ENCODE results near the gene SLC22A15. TPM values are rescaled to one million over a fixed set of nuclear protein-coding genes. Genes with fewer than 3 reads are reported as not detected.
A peak's percentile ranks its signal among the peaks of the same experiment; 100 is the strongest.

Gene SLC22A15
- total RNA-seq = 10 to 100 TPM in 1 of 2 donors, 1 to 10 TPM in 1; 7.3 to 11.9 TPM

DNA sequence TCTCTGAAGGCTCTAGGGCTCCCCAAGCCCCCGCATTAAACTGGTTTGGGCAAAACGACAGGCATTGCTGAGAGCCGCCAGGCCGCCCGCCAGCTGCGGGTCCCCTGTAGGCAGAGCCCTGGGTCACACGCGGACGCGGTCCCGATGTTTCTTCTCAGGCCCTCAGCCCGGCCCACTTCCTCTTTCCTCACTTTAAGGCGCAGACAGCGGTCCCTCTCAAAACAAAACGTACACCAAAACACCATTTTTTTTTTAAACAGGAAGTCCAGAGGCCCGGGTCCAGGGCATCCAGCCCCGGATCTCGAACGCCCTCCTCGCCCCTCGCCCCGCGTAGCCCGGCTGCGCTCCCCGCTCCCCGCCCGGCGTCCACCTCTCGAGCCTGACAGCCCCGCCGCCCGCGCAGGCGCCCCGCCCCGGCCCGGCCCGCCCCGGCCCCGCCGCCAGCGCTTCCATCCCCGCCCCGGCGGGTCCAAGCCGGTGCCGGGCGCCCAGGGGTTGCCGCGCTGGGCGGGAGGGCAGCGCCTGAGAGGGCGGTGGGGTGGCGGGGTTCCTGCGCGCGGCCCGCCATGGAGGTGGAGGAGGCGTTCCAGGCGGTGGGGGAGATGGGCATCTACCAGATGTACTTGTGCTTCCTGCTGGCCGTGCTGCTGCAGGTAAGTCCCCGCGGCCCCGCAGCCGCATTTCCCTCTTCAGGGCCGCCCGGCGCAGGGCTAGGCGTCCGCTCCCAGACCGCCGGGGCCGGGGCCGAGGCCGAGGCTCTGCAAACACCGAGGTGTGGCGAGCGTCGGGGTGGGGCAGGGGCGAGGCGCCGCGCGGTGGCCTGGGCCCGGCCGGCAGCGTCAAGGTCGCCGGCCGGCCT, at the start of gene SLC22A15:
SLC22A15 (plus strand) TSS at position 452 of the 859 bp plus-strand sequence; CDS start at position 567, 115 bp downstream.
- peak; percentile 27 for DNase-seq (ENCODE audit: low spot score)
- peak within 1 kb of the TSS; percentile 68 to 75 for H3K27ac ChIP-seq
- H3K27me3 ChIP-seq (replicated peaks; ENCODE audit: insufficient read depth) = no peaks in the 10 kb centered on the region

DNA sequence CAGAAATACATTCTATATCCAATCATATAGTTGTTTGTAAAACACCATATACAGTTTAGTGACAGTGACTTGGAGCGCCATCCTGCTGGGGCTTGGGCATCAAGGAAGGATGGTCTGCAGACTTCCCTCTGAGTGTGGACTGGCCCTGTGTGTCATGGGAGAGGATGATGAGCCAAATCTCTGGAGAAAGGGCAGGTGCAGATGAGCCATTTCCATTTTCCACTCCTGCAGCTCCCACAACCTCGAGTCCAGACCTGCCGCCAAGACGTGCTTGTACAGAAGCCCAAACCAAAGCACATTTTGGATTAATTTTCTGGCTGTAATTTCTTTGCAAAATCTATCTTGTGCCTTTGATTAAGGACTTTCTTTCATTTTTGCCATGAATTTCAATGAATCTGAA, 48.3 kb upstream of the SLC22A15 start:
- ATAC-seq (ENCODE audit: insufficient number of reproducible peaks, low FRiP score, low read depth) = no peak
- TF ChIP-seq CTCF (IDR thresholded peaks at IDR 0.05) = no peak

More for the DNA sequence above, at the start of gene SLC22A15:
- Histone ChIP-seq H3K4me1 (ENCODE audit: control insufficient read depth in 1 of 2, low read depth in 2 of 2) (peaks cover 9 to 18% of the 10 kb centered on the region in 2 donors), H3K9me3 (no peaks in the 10 kb centered on the region), H3K4me3 (peak within 1 kb of the TSS; percentile 80), H3K36me3 (no peaks in the 10 kb centered on the region)
- TF ChIP-seq CTCF (IDR thresholded peaks at IDR 0.05) = no peak
- peak; percentile 25 for ATAC-seq (ENCODE audit: insufficient number of reproducible peaks, low FRiP score, low read depth)

GRCh38 chr1:115929881-115930280, 46.4 kb upstream of the SLC22A15 start:
- H3K27me3 ChIP-seq (replicated peaks; ENCODE audit: insufficient read depth) = no peaks in the 10 kb centered on the region
- H3K27ac ChIP-seq = no peak overlapping the region
- no peaks in the 10 kb centered on the region for H3K9me3 ChIP-seq
- no peak for DNase-seq (ENCODE audit: low spot score)
- H3K4me3 ChIP-seq = no peak overlapping the region
- no peaks in the 10 kb centered on the region for H3K4me1 ChIP-seq (ENCODE audit: control insufficient read depth in 1 of 2, low read depth in 2 of 2)
- H3K36me3 ChIP-seq = no peaks in the 10 kb centered on the region
- no peak for ATAC-seq (ENCODE audit: insufficient number of reproducible peaks, low FRiP score, low read depth)
- no peak for TF ChIP-seq CTCF (IDR thresholded peaks at IDR 0.05)

More for the DNA sequence above, 48.3 kb upstream of the SLC22A15 start:
- DNase-seq (ENCODE audit: low spot score) = no peak
- Histone ChIP-seq H3K36me3 (no peaks in the 10 kb centered on the region), H3K4me1 (ENCODE audit: control insufficient read depth in 1 of 2, low read depth in 2 of 2) (no peaks in the 10 kb centered on the region), H3K9me3 (no peaks in the 10 kb centered on the region), H3K27me3 (replicated peaks; ENCODE audit: insufficient read depth) (no peaks in the 10 kb centered on the region), H3K4me3 (no peak overlapping the region), H3K27ac (no peak overlapping the region)

DNA sequence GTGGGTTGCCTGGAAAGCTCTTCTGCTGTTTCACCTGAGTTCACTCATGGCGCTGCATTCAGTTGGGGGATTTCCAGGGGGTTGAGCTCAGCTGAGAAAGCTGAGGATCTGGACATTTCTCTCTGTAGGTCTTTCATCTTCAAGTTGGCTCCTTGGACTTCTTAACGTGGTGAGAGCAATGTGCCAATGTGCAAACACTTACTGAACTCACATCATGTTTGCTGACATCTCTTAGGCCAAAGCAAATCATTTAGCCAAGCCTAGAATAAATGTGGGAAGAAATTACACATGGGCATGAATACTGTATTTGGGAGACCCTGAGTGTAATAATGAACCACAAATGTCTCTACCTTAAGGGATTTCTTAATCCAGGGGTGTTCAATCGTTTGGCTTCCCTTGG, 42.7 kb upstream of the SLC22A15 start:
- ATAC-seq (ENCODE audit: insufficient number of reproducible peaks, low FRiP score, low read depth) = no peak
- TF ChIP-seq CTCF (IDR thresholded peaks at IDR 0.05) = no peak

GRCh38 chr1:115939455-115939854, 36.9 kb upstream of the SLC22A15 start:
- no peak for TF ChIP-seq CTCF (IDR thresholded peaks at IDR 0.05)
- Histone ChIP-seq H3K9me3 (no peaks in the 10 kb centered on the region), H3K4me1 (ENCODE audit: control insufficient read depth in 1 of 2, low read depth in 2 of 2) (no peaks in the 10 kb centered on the region), H3K4me3 (no peak overlapping the region), H3K27ac (no peak overlapping the region), H3K27me3 (replicated peaks; ENCODE audit: insufficient read depth) (no peaks in the 10 kb centered on the region), H3K36me3 (no peaks in the 10 kb centered on the region)
- DNase-seq (ENCODE audit: low spot score) = no peak
- no peak for ATAC-seq (ENCODE audit: insufficient number of reproducible peaks, low FRiP score, low read depth)

More for the DNA sequence above, 42.7 kb upstream of the SLC22A15 start:
- Histone ChIP-seq H3K4me3 (no peak overlapping the region), H3K27me3 (replicated peaks; ENCODE audit: insufficient read depth) (no peaks in the 10 kb centered on the region), H3K36me3 (no peaks in the 10 kb centered on the region), H3K27ac (no peak overlapping the region), H3K9me3 (no peaks in the 10 kb centered on the region), H3K4me1 (ENCODE audit: control insufficient read depth in 1 of 2, low read depth in 2 of 2) (no peaks in the 10 kb centered on the region)
- no peak for DNase-seq (ENCODE audit: low spot score)
